ENCODE data around the gene SH3YL1. TPM values are rescaled to one million over a fixed set of nuclear protein-coding genes. Genes with fewer than 3 reads are reported as not detected.
A peak's percentile ranks its signal among the peaks of the same experiment; 100 is the strongest.
"Not testable (repeated sequence)": the region's sequence is repeated elsewhere in the genome, so short reads cannot be mapped to it uniquely, and the experiment has no call there.

The SH3YL1 gene
- polyA plus RNA-seq, 1 donor (not counting 4 experiments of a cell fraction or from before 2014, with no cell fraction given) = 41.8 TPM

DNA sequence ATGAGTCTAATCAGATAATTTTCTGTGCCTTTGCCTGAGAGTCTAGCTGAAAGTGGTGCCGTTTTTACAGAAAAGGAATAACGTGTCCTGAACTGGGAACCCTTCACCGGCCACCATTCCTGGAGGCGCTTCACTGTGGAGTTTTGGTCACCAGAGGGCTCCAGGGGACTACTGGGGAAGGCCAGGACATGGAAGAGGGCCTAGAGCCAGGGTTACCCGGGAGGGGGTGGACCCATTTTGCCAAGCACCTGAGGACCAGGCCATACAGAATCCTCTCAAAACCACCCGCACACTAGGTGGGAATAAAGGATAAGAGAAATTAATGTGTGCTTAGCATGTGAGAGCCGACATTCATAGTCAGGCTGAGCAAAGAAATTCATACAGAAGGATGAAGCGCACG lies 91.7 kb downstream of the SH3YL1 start:
- H4K20me1 ChIP-seq (ENCODE audit: control insufficient read depth, extremely low read depth, insufficient read depth, low read length); H2AFZ ChIP-seq (ENCODE audit: control insufficient read depth, low read length): not testable (repeated sequence)

DNA sequence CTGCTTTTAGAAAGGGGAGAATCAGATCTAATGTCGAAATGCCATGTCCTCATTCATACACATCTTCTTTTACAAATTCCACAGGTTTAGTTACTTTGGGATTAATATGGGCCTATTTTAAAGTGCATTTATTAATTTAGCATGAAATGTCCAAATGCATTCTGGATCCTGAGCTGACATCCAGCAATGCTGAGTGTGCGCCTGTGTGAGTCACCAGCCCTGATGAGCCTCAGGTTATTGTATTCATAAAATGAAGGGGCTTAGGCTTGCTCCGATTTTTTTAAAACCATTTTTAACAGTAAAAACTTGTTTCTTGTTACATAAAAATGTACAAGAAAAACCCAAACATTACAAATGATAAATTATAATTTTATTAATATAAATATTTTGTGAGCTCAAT lies 94.1 kb downstream of the SH3YL1 start:
- H3K4me1 ChIP-seq (ENCODE audit: control insufficient read depth, extremely low read depth, insufficient read depth, low read length) = no peaks in the 10 kb centered on the region
- H2AFZ ChIP-seq (ENCODE audit: control insufficient read depth, low read length) = no peak overlapping the region
- no peaks in the 10 kb centered on the region for H4K20me1 ChIP-seq (ENCODE audit: control insufficient read depth, extremely low read depth, insufficient read depth, low read length)
- no peaks in the 10 kb centered on the region for H3K27me3 ChIP-seq (ENCODE audit: control insufficient read depth, extremely low read depth, insufficient read depth, low read length)
- H3K36me3 ChIP-seq (ENCODE audit: control insufficient read depth in 2 of 2, extremely low read depth in 1 of 2, insufficient read depth in 2 of 2, low read length in 2 of 2) = no peaks in the 10 kb centered on the region
- no peak for FAIRE-seq
- dilution Hi-C loops (cut with MboI; ENCODE audit: extremely low pct_ligation_motif_present, low sequenced_read_pairs) = no loop called here
- no peak for DNase-seq (ENCODE audit: low read depth, low spot score)
- no peak overlapping the region for H3K9ac ChIP-seq (ENCODE audit: control insufficient read depth, extremely low read depth, insufficient read depth, low read length)
- H3K79me2 ChIP-seq (ENCODE audit: control insufficient read depth, insufficient read depth, low read length) = no peaks in the 10 kb centered on the region
- H3K9me3 ChIP-seq (ENCODE audit: control insufficient read depth, low read depth, low read length) = no peaks in the 10 kb centered on the region
- TF ChIP-seq, protein P1, sequence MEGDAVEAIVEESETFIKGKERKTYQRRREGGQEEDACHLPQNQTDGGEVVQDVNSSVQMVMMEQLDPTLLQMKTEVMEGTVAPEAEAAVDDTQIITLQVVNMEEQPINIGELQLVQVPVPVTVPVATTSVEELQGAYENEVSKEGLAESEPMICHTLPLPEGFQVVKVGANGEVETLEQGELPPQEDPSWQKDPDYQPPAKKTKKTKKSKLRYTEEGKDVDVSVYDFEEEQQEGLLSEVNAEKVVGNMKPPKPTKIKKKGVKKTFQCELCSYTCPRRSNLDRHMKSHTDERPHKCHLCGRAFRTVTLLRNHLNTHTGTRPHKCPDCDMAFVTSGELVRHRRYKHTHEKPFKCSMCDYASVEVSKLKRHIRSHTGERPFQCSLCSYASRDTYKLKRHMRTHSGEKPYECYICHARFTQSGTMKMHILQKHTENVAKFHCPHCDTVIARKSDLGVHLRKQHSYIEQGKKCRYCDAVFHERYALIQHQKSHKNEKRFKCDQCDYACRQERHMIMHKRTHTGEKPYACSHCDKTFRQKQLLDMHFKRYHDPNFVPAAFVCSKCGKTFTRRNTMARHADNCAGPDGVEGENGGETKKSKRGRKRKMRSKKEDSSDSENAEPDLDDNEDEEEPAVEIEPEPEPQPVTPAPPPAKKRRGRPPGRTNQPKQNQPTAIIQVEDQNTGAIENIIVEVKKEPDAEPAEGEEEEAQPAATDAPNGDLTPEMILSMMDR (optimal IDR thresholded peaks at IDR 0.05 in 1 of 3, IDR thresholded peaks at IDR 0.05 in 1 of 3, conservative IDR thresholded peaks at IDR 0.05 in 1 of 3; ENCODE audit: extremely low read depth in 1 of 3, insufficient read depth in 2 of 3, low read length in 3 of 3) = no peak
- no peak for TF ChIP-seq EZH2 (IDR thresholded peaks at IDR 0.05; ENCODE audit: low read length)
- H3K4me2 ChIP-seq (ENCODE audit: control insufficient read depth, extremely low read depth, insufficient read depth, low read depth, low read length) = no peak overlapping the region
- no peaks in the 10 kb centered on the region for H3K9me1 ChIP-seq (ENCODE audit: control insufficient read depth, extremely low read depth, insufficient read depth, low read length)
- no peak overlapping the region for H3K4me3 ChIP-seq (ENCODE audit: control insufficient read depth in 2 of 3, extremely low read depth in 1 of 3, insufficient read depth in 2 of 3, low read depth in 1 of 3, low read length in 3 of 3)
- H3K27ac ChIP-seq (ENCODE audit: control insufficient read depth, insufficient read depth, low read length) = no peak overlapping the region

More for the DNA sequence above, 91.7 kb downstream of the SH3YL1 start:
- H3K4me2 ChIP-seq (ENCODE audit: control insufficient read depth, extremely low read depth, insufficient read depth, low read depth, low read length); H3K36me3 ChIP-seq (ENCODE audit: control insufficient read depth in 2 of 2, extremely low read depth in 1 of 2, insufficient read depth in 2 of 2, low read length in 2 of 2); H3K9ac ChIP-seq (ENCODE audit: control insufficient read depth, extremely low read depth, insufficient read depth, low read length); H3K4me3 ChIP-seq (ENCODE audit: control insufficient read depth in 2 of 3, extremely low read depth in 1 of 3, insufficient read depth in 2 of 3, low read depth in 1 of 3, low read length in 3 of 3); H3K79me2 ChIP-seq (ENCODE audit: control insufficient read depth, insufficient read depth, low read length); DNase-seq (ENCODE audit: low read depth, low spot score); H3K9me3 ChIP-seq (ENCODE audit: control insufficient read depth, low read depth, low read length); H3K9me1 ChIP-seq (ENCODE audit: control insufficient read depth, extremely low read depth, insufficient read depth, low read length); H3K27me3 ChIP-seq (ENCODE audit: control insufficient read depth, extremely low read depth, insufficient read depth, low read length); FAIRE-seq; dilution Hi-C loops (cut with MboI; ENCODE audit: extremely low pct_ligation_motif_present, low sequenced_read_pairs); H3K27ac ChIP-seq (ENCODE audit: control insufficient read depth, insufficient read depth, low read length): not testable (repeated sequence)
- TF ChIP-seq, protein P1 (optimal IDR thresholded peaks at IDR 0.05 in 1 of 3, IDR thresholded peaks at IDR 0.05 in 1 of 3, conservative IDR thresholded peaks at IDR 0.05 in 1 of 3; ENCODE audit: extremely low read depth in 1 of 3, insufficient read depth in 2 of 3, low read length in 3 of 3) = peak; percentile 12 to 54 (median 35)
- peaks cover 14% of the 10 kb centered on the region for H3K4me1 ChIP-seq (ENCODE audit: control insufficient read depth, extremely low read depth, insufficient read depth, low read length)

Other genes with a start within 250 kb of the SH3YL1 start
- gene FAM110C, start 217.5 kb downstream of the SH3YL1 start, polyA plus RNA-seq = 25.1 to 38.0 TPM (median 26.3 TPM) in 3 replicates
- gene ACP1, start 915 bp upstream of the SH3YL1 start, polyA plus RNA-seq = 100.0 to 123 TPM (median 104 TPM) in 3 replicates
- not detected in 3 replicates for gene ALKAL2, start 24.1 kb upstream of the SH3YL1 start, polyA plus RNA-seq